Astrocyte (in vitro differentiated cells and primary cell): ENCODE measurements around the gene ATP5PO. TPM values are rescaled to one million over a fixed set of nuclear protein-coding genes. Genes with fewer than 3 reads are reported as not detected.

Experiments used
- DNase-seq: peaks from one replicate; pipeline ENCODE4 v3.0.0-alpha.2; 2010; ENCODE audit warnings: low read depth
- FAIRE-seq: peaks from 2 replicates; lab custom pipeline; 2011; peaks lifted over from hg19 to GRCh38; lab: Jason Lieb, UNC
- H2AFZ ChIP-seq: 2 replicates; pipeline ENCODE4 v1.6.0; 2012; ENCODE audit warnings: low read depth, low read length, inconsistent platforms
- H3K27ac ChIP-seq: 2 replicates; pipeline ENCODE4 v1.5.1; 2011; ENCODE audit warnings: low read depth, low read length, inconsistent platforms
- H3K27me3 ChIP-seq: 2 replicates; pipeline ENCODE4 v1.6.0; 2011; ENCODE audit warnings: low read length, inconsistent platforms; ENCODE audit not compliant: insufficient read depth
- H3K36me3 ChIP-seq: 2 replicates; pipeline ENCODE4 v1.5.1; 2011; ENCODE audit warnings: low read length, inconsistent platforms; ENCODE audit not compliant: insufficient read depth
- H3K4me1 ChIP-seq: 2 replicates; pipeline ENCODE4 v1.5.1; 2011; ENCODE audit warnings: low read length, inconsistent platforms; ENCODE audit not compliant: insufficient read depth
- H3K4me2 ChIP-seq: 2 replicates; pipeline ENCODE4 v1.6.0; 2012; ENCODE audit warnings: low read length, inconsistent platforms
- H3K4me3 ChIP-seq: 2 replicates; pipeline ENCODE4 v1.5.1; 2011; ENCODE audit warnings: low read depth, mild to moderate bottlenecking, low read length, inconsistent platforms; ENCODE audit not compliant: insufficient read depth
- H3K79me2 ChIP-seq: 2 replicates; pipeline ENCODE4 v1.6.0; 2012; ENCODE audit warnings: mild to moderate bottlenecking, low read length, inconsistent platforms; ENCODE audit not compliant: insufficient read depth
- H3K9ac ChIP-seq: 2 replicates; pipeline ENCODE4 v1.6.0; 2012; ENCODE audit warnings: mild to moderate bottlenecking, low read length, inconsistent platforms
- H3K9me3 ChIP-seq: 2 replicates; pipeline ENCODE4 v1.5.1; 2012; ENCODE audit warnings: low read depth, mild to moderate bottlenecking, low read length, inconsistent platforms; ENCODE audit not compliant: insufficient read depth
- H4K20me1 ChIP-seq: 2 replicates; pipeline ENCODE4 v1.6.0; 2012; ENCODE audit warnings: low read length, inconsistent platforms; ENCODE audit not compliant: insufficient read depth
- H3K27ac Mint-ChIP-seq: one replicate; pipeline ENCODE4 v1.8.0; 2021; ENCODE audit warnings: mild to moderate bottlenecking, mixed read lengths; ENCODE audit not compliant: unreplicated experiment
- H3K27me3 Mint-ChIP-seq: one replicate; pipeline ENCODE4 v1.8.0; 2021; ENCODE audit warnings: low read depth, mixed read lengths; ENCODE audit not compliant: unreplicated experiment
- H3K36me3 Mint-ChIP-seq: one replicate; pipeline ENCODE4 v1.8.0; 2021; ENCODE audit warnings: low read depth, mixed read lengths; ENCODE audit not compliant: unreplicated experiment
- H3K4me1 Mint-ChIP-seq: one replicate; pipeline ENCODE4 v1.8.0; 2021; ENCODE audit warnings: low read depth, mixed read lengths; ENCODE audit not compliant: unreplicated experiment
- H3K4me3 Mint-ChIP-seq: one replicate; pipeline ENCODE4 v1.8.0; 2021; ENCODE audit warnings: mild to moderate bottlenecking, moderate library complexity, mixed read lengths; ENCODE audit not compliant: unreplicated experiment
- H3K9me3 Mint-ChIP-seq: one replicate; pipeline ENCODE4 v1.8.0; 2021; ENCODE audit warnings: mild to moderate bottlenecking, mixed read lengths; ENCODE audit not compliant: unreplicated experiment
- EZH2 ChIP-seq: IDR thresholded peaks from 2 replicates; pipeline ENCODE4 v1.6.1; 2012; ENCODE audit warnings: mild to moderate bottlenecking, low read length, inconsistent platforms; ENCODE audit not compliant: insufficient read depth
- total RNA-seq: library from RNA; stranded (reverse); gene quantifications from 2 replicates; pipeline ENCODE4 v1.2.1, GENCODE V29; 2021
- TF ChIP-seq, protein P1 (sequence below): IDR thresholded peaks from 2 replicates; pipeline ENCODE4 v1.5.1; 2011; ENCODE audit warnings: low read depth, mild to moderate bottlenecking, inconsistent platforms, low read length, moderate library complexity; ENCODE audit not compliant: insufficient read depth

The ATP5PO gene
- total RNA-seq, 1 donor from 2014 or later, result 171 TPM

DNA sequence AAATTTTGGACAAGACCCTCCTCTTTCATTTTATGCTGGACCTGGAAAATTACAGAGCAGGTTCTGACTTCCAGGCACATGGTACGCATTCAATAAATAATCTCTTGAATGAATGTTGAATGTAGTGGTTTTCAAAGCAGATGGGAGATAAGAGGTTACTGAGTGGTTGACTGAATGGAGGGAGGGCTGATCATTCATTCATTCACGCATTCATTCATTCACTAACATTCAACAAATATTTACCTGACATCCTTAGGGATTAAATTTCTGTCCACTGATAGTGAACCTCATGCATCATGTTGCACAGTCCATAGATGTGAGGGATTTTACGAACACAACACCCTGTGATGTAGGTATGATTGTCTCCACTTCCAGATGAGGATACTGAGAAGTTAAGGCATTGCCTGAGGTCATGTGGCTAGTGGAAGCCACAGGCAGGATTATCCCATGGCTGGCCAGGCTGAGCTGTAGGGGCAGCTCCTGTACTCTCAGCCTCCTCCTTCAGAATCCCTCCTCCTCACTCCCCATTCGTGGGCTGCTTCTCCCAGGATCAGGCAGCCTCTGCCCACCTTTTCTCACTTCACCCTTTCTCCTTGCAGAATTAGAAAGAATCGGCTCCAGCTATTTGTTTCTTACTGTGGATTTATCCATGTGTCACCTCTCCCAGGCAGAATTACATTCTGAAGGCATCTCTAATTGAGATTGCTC lies 48.4 kb upstream of the ATP5PO start:
- H3K4me1 ChIP-seq, result peaks cover 17% of the 10 kb centered on the region
- peak; percentile 56 for FAIRE-seq
- no peaks in the 10 kb centered on the region for H3K9me3 ChIP-seq
- Mint-ChIP-seq H3K4me1 (peaks cover 22% of the 10 kb centered on the region), H3K36me3 (no peaks in the 10 kb centered on the region), H3K9me3 (peaks cover 2% of the 10 kb centered on the region), H3K4me3 (no peak overlapping the region), H3K27ac (no peak overlapping the region), H3K27me3 (no peaks in the 10 kb centered on the region)
- H3K27me3 ChIP-seq, result no peaks in the 10 kb centered on the region
- TF ChIP-seq EZH2, result no peak
- TF ChIP-seq, protein P1, sequence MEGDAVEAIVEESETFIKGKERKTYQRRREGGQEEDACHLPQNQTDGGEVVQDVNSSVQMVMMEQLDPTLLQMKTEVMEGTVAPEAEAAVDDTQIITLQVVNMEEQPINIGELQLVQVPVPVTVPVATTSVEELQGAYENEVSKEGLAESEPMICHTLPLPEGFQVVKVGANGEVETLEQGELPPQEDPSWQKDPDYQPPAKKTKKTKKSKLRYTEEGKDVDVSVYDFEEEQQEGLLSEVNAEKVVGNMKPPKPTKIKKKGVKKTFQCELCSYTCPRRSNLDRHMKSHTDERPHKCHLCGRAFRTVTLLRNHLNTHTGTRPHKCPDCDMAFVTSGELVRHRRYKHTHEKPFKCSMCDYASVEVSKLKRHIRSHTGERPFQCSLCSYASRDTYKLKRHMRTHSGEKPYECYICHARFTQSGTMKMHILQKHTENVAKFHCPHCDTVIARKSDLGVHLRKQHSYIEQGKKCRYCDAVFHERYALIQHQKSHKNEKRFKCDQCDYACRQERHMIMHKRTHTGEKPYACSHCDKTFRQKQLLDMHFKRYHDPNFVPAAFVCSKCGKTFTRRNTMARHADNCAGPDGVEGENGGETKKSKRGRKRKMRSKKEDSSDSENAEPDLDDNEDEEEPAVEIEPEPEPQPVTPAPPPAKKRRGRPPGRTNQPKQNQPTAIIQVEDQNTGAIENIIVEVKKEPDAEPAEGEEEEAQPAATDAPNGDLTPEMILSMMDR, result no peak
- H3K27ac ChIP-seq, result no peak overlapping the region
- DNase-seq, result no peak
- H3K9ac ChIP-seq, result no peak overlapping the region
- H3K36me3 ChIP-seq, result no peaks in the 10 kb centered on the region
- no peak overlapping the region for H3K4me3 ChIP-seq
- no peaks in the 10 kb centered on the region for H3K79me2 ChIP-seq
- no peak overlapping the region for H3K4me2 ChIP-seq
- H4K20me1 ChIP-seq, result no peaks in the 10 kb centered on the region
- no peak overlapping the region for H2AFZ ChIP-seq

DNA sequence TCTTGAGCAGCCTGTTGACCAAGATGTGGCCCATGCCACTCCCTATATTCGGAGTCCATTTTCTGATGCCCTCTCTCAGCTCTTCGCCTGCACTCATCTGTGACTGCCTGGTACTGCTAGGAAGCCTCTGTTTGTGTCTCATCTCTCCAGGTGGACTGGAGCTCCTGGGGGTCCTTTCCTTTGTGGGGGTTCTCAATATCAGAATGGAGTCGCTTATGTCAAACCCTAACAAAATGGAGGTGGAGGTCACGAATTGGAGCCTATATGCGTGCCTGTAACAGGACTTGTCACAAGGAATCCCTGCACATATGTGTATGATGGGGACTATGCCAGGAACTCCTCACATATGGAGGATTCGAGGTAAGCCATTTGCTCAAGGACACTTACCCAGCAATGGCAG lies 46.7 kb upstream of the ATP5PO start:
- H3K4me1 ChIP-seq, result peaks cover 4% of the 10 kb centered on the region
- H3K9ac ChIP-seq, result no peak overlapping the region
- no peaks in the 10 kb centered on the region for H3K79me2 ChIP-seq
- H3K36me3 ChIP-seq, result no peaks in the 10 kb centered on the region
- H4K20me1 ChIP-seq, result no peaks in the 10 kb centered on the region
- Mint-ChIP-seq H3K27ac (no peak overlapping the region), H3K4me1 (peaks cover 13% of the 10 kb centered on the region), H3K4me3 (no peak overlapping the region), H3K9me3 (peaks cover 4% of the 10 kb centered on the region), H3K27me3 (no peaks in the 10 kb centered on the region), H3K36me3 (no peaks in the 10 kb centered on the region)
- TF ChIP-seq EZH2, result no peak
- TF ChIP-seq, protein P1, result no peak
- H3K4me2 ChIP-seq, result no peak overlapping the region
- H3K4me3 ChIP-seq, result no peak overlapping the region
- H3K27me3 ChIP-seq, result no peaks in the 10 kb centered on the region
- no peak overlapping the region for H3K27ac ChIP-seq
- no peak for FAIRE-seq
- no peak for DNase-seq
- H3K9me3 ChIP-seq, result no peaks in the 10 kb centered on the region
- H2AFZ ChIP-seq, result no peak overlapping the region

DNA sequence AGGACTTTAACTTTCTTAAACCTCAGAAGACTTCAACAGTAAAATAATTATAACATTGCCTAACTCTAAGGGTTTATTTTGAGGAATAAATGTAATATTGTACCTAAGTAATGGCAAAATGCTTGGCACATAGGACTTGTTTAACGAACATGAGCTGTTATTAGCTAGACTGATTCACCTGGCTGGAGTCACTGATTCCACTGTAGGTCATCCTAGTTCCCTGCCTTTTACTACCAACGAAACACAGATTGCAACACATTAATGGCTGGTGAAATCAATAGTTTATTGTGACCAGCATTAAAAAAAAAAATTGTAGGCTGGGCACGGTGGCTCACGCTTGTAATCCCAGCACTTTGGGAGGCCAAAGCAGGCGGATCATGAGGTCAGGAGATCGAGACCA lies 45.5 kb upstream of the ATP5PO start:
- Mint-ChIP-seq H3K27me3 (no peaks in the 10 kb centered on the region), H3K4me3 (no peak overlapping the region), H3K4me1 (peaks cover 9% of the 10 kb centered on the region), H3K27ac (no peak overlapping the region), H3K36me3 (no peaks in the 10 kb centered on the region), H3K9me3 (peaks cover 6% of the 10 kb centered on the region)
- DNase-seq, result no peak
- no peak overlapping the region for H3K4me2 ChIP-seq
- no peak overlapping the region for H3K27ac ChIP-seq
- H3K27me3 ChIP-seq, result no peaks in the 10 kb centered on the region
- H3K9me3 ChIP-seq, result no peaks in the 10 kb centered on the region
- H3K79me2 ChIP-seq, result no peaks in the 10 kb centered on the region
- no peaks in the 10 kb centered on the region for H3K36me3 ChIP-seq
- no peaks in the 10 kb centered on the region for H3K4me1 ChIP-seq
- TF ChIP-seq, protein P1, result no peak
- TF ChIP-seq EZH2, result no peak
- no peak for FAIRE-seq
- no peak overlapping the region for H2AFZ ChIP-seq
- no peaks in the 10 kb centered on the region for H4K20me1 ChIP-seq
- H3K9ac ChIP-seq, result no peak overlapping the region
- H3K4me3 ChIP-seq, result no peak overlapping the region
